Mesendoderm (in vitro differentiated cells): ENCODE measurements around the gene LCOR.

Experiments
- DNase-seq: peaks from one replicate; pipeline ENCODE4 v3.0.0; 2013
- H2AK5ac ChIP-seq: 2 replicates; pipeline ENCODE4 v1.6.1; 2013; ENCODE audit warnings: low read length, inconsistent platforms
- H2BK120ac ChIP-seq: 2 replicates; pipeline ENCODE4 v1.6.1; 2013; ENCODE audit warnings: low read depth, mild to moderate bottlenecking, low read length, moderate library complexity, mixed read lengths
- H2BK15ac ChIP-seq: replicated peaks from 2 replicates; pipeline ENCODE4 v1.6.1; 2013; ENCODE audit warnings: low read depth, mild to moderate bottlenecking, moderate library complexity
- H2BK5ac ChIP-seq: 2 replicates; pipeline ENCODE4 v1.6.1; 2013; ENCODE audit warnings: low read length, inconsistent platforms
- H3K18ac ChIP-seq: 2 replicates; pipeline ENCODE4 v1.6.1; 2013; ENCODE audit warnings: mild to moderate bottlenecking, low read length, mixed read lengths
- H3K23ac ChIP-seq: one replicate; pipeline ENCODE4 v1.6.1; 2013; ENCODE audit warnings: low read length
- H3K27ac ChIP-seq: 2 replicates; pipeline ENCODE4 v1.5.1; 2013; ENCODE audit warnings: low read depth, mild to moderate bottlenecking, inconsistent platforms, low read length, moderate library complexity
- H3K27me3 ChIP-seq: 2 replicates; pipeline ENCODE4 v1.6.1; 2013; ENCODE audit warnings: low read length, control low read depth, mild to moderate bottlenecking, inconsistent platforms; ENCODE audit not compliant: insufficient read depth, poor library complexity
- H3K36me3 ChIP-seq: 2 replicates; pipeline ENCODE4 v1.6.1; 2013; ENCODE audit warnings: low read length, inconsistent platforms; ENCODE audit not compliant: control insufficient read depth, insufficient read depth
- H3K4ac ChIP-seq: one replicate; pipeline ENCODE4 v1.6.1; 2013; ENCODE audit warnings: low read depth, mild to moderate bottlenecking, low read length, moderate library complexity
- H3K4me1 ChIP-seq: 2 replicates; pipeline ENCODE4 v1.6.1; 2013; ENCODE audit warnings: low read depth, low read length, inconsistent platforms; ENCODE audit not compliant: control insufficient read depth
- H3K4me2 ChIP-seq: 2 replicates; pipeline ENCODE4 v1.6.1; 2013; ENCODE audit warnings: low read length
- H3K4me3 ChIP-seq: 2 replicates; pipeline ENCODE4 v1.5.1; 2013; ENCODE audit warnings: mild to moderate bottlenecking, low read length
- H3K56ac ChIP-seq: one replicate; pipeline ENCODE4 v1.6.1; 2013; ENCODE audit warnings: low read length
- H3K79me1 ChIP-seq: 2 replicates; pipeline ENCODE4 v1.6.1; 2013; ENCODE audit warnings: low read length, inconsistent platforms
- H3K79me2 ChIP-seq: 2 replicates; pipeline ENCODE4 v1.6.1; 2013; ENCODE audit warnings: mild to moderate bottlenecking, low read length; ENCODE audit not compliant: control insufficient read depth, insufficient read depth
- H3K9ac ChIP-seq: 2 replicates; pipeline ENCODE4 v1.6.1; 2013; ENCODE audit warnings: low read length, inconsistent platforms
- H4K5ac ChIP-seq: one replicate; pipeline ENCODE4 v1.6.1; 2013; ENCODE audit warnings: low read length
- H4K8ac ChIP-seq: one replicate; pipeline ENCODE4 v1.6.1; 2013; ENCODE audit warnings: low read depth, mild to moderate bottlenecking, control low read depth, low read length, moderate library complexity
- whole genome bisulfite sequencing: extraction: QIAGEN DNeasy Blood & Tissue Kit; methylation state at CpG from one replicate; pipeline ENCODE4 v1.1.7; 2013; ENCODE audit warnings: low lambda C conversion rate, missing lambda C conversion rate; ENCODE audit not compliant: insufficient coverage; ENCODE audit errors: extremely low coverage; 5-methylcytosine and 5-hydroxymethylcytosine counted together

The LCOR gene

GRCh38 chr10:96833220-96834001, 1.3 kb downstream of the LCOR start:
- Histone ChIP-seq H3K79me2 (peaks cover 34% of the 10 kb centered on the region), H2BK5ac (no peak overlapping the region), H3K4me1 (no peaks in the 10 kb centered on the region), H2BK15ac (no peak overlapping the region), H3K18ac (peak overlapping the region; percentile 97), H2BK120ac (no peak overlapping the region), H2AK5ac (no peak overlapping the region), H3K27me3 (no peaks in the 10 kb centered on the region), H3K9ac (peak overlapping the region; percentile 77), H4K8ac (no peak overlapping the region), H3K36me3 (no peaks in the 10 kb centered on the region), H3K27ac (peak overlapping the region; percentile 99), H3K23ac (no peak overlapping the region), H3K4ac (peak overlapping the region; percentile 88), H3K79me1 (peaks cover 1% of the 10 kb centered on the region), H3K4me3 (peak overlapping the region; percentile 51), H3K56ac (peak overlapping the region; percentile 95), H3K4me2 (peak overlapping the region; percentile 64), H4K5ac (no peak overlapping the region)
- no CpG with 5 or more reads among the region's 46 CpGs for WGBS
- peak; percentile 71 for DNase-seq

- H3K4me2 ChIP-seq, result no peak overlapping the region
- no peak overlapping the region for H3K4ac ChIP-seq
- no peak overlapping the region for H3K18ac ChIP-seq
- H3K36me3 ChIP-seq, result no peaks in the 10 kb centered on the region
- H2AK5ac ChIP-seq, result no peak overlapping the region
- no peak overlapping the region for H4K5ac ChIP-seq
- H3K79me1 ChIP-seq, result peaks cover 1% of the 10 kb centered on the region
- no peaks in the 10 kb centered on the region for H3K27me3 ChIP-seq
- WGBS, result no CpG with 5 or more reads among the region's 8 CpGs
- H3K9ac ChIP-seq, result no peak overlapping the region
- H3K56ac ChIP-seq, result no peak overlapping the region
- DNase-seq, result no peak
- no peak overlapping the region for H2BK15ac ChIP-seq
- peak overlapping the region; percentile 56 for H4K8ac ChIP-seq
- H2BK120ac ChIP-seq, result no peak overlapping the region
- no peak overlapping the region for H3K4me3 ChIP-seq
- no peaks in the 10 kb centered on the region for H3K4me1 ChIP-seq
- H3K27ac ChIP-seq, result no peak overlapping the region
- H2BK5ac ChIP-seq, result no peak overlapping the region
- H3K23ac ChIP-seq, result no peak overlapping the region
- H3K79me2 ChIP-seq, result peaks cover 38% of the 10 kb centered on the region
Measured at GRCh38 chr10:96834120-96834519, 2.0 kb downstream of the LCOR start.

- no peak overlapping the region for H3K4me2 ChIP-seq
- peaks cover 49% of the 10 kb centered on the region for H3K79me2 ChIP-seq
- H2BK15ac ChIP-seq, result no peak overlapping the region
- no peak overlapping the region for H4K5ac ChIP-seq
- no peak overlapping the region for H3K9ac ChIP-seq
- H3K36me3 ChIP-seq, result no peaks in the 10 kb centered on the region
- no peak overlapping the region for H2BK5ac ChIP-seq
- H2AK5ac ChIP-seq, result no peak overlapping the region
- no peaks in the 10 kb centered on the region for H3K27me3 ChIP-seq
- H3K27ac ChIP-seq, result no peak overlapping the region
- H4K8ac ChIP-seq, result no peak overlapping the region
- H3K56ac ChIP-seq, result no peak overlapping the region
- H3K4ac ChIP-seq, result no peak overlapping the region
- H3K23ac ChIP-seq, result no peak overlapping the region
- H3K79me1 ChIP-seq, result peaks cover 1% of the 10 kb centered on the region
- H3K4me3 ChIP-seq, result no peak overlapping the region
- H2BK120ac ChIP-seq, result no peak overlapping the region
- WGBS, result no CpG with 5 or more reads among the region's 1 CpG
- DNase-seq, result no peak
- peak overlapping the region; percentile 47 for H3K18ac ChIP-seq
- H3K4me1 ChIP-seq, result no peaks in the 10 kb centered on the region
Measured at GRCh38 chr10:96835899-96836298, 3.8 kb downstream of the LCOR start.

GRCh38 chr10:96838529-96838928, 6.4 kb downstream of the LCOR start:
- WGBS, result no CpG with 5 or more reads among the region's 4 CpGs
- H2AK5ac ChIP-seq, result no peak overlapping the region
- no peak overlapping the region for H3K4me2 ChIP-seq
- no peak overlapping the region for H2BK5ac ChIP-seq
- peaks cover 3% of the 10 kb centered on the region for H3K79me1 ChIP-seq
- H2BK15ac ChIP-seq, result no peak overlapping the region
- H3K79me2 ChIP-seq, result peaks cover 60% of the 10 kb centered on the region
- H3K23ac ChIP-seq, result no peak overlapping the region
- no peak overlapping the region for H3K56ac ChIP-seq
- H3K4me1 ChIP-seq, result no peaks in the 10 kb centered on the region
- no peak overlapping the region for H2BK120ac ChIP-seq
- H3K18ac ChIP-seq, result no peak overlapping the region
- no peak overlapping the region for H3K4ac ChIP-seq
- no peak overlapping the region for H3K9ac ChIP-seq
- no peak for DNase-seq
- H3K36me3 ChIP-seq, result no peaks in the 10 kb centered on the region
- H3K4me3 ChIP-seq, result no peak overlapping the region
- no peak overlapping the region for H3K27ac ChIP-seq
- H4K8ac ChIP-seq, result no peak overlapping the region
- H3K27me3 ChIP-seq, result no peaks in the 10 kb centered on the region
- no peak overlapping the region for H4K5ac ChIP-seq

- DNase-seq, result peak; percentile 77
- WGBS, result no CpG with 5 or more reads among the region's 7 CpGs
- no peaks in the 10 kb centered on the region for H3K27me3 ChIP-seq
Measured at GRCh38 chr10:96840841-96841518, 8.9 kb downstream of the LCOR start.

More at GRCh38 chr10:96840841-96841518, 8.9 kb downstream of the LCOR start:
- no peak overlapping the region for H3K4me2 ChIP-seq
- H3K36me3 ChIP-seq, result no peaks in the 10 kb centered on the region
- H3K79me2 ChIP-seq, result peaks cover 59% of the 10 kb centered on the region
- no peak overlapping the region for H4K5ac ChIP-seq
- H3K4ac ChIP-seq, result peak overlapping the region; percentile 55
- H2AK5ac ChIP-seq, result no peak overlapping the region
- H3K9ac ChIP-seq, result no peak overlapping the region
- H3K4me1 ChIP-seq, result no peaks in the 10 kb centered on the region
- no peak overlapping the region for H4K8ac ChIP-seq
- peak overlapping the region; percentile 57 for H3K56ac ChIP-seq
- H2BK120ac ChIP-seq, result no peak overlapping the region
- H3K27ac ChIP-seq, result no peak overlapping the region
- no peak overlapping the region for H2BK5ac ChIP-seq
- H3K23ac ChIP-seq, result no peak overlapping the region
- H3K18ac ChIP-seq, result no peak overlapping the region
- H3K4me3 ChIP-seq, result no peak overlapping the region
- H2BK15ac ChIP-seq, result no peak overlapping the region
- peaks cover 3% of the 10 kb centered on the region for H3K79me1 ChIP-seq
